Measurements from ENCODE around the gene SRPX. TPM values are rescaled to one million over a fixed set of nuclear protein-coding genes. Genes with fewer than 3 reads are reported as not detected.
A peak's percentile ranks its signal among the peaks of the same experiment; 100 is the strongest.

The SRPX gene
- total RNA-seq, 1 donor from 2014 or later: 6.8 TPM

GRCh38 chrX:38211891-38212635, 8.6 kb downstream of the SRPX start:
- no peak for ATAC-seq

- ATAC-seq: no peak
These were observed 14.1 kb downstream of the SRPX start for GRCh38 chrX:38206542-38206941.

- ATAC-seq: no peak
These were observed 14.6 kb downstream of the SRPX start for GRCh38 chrX:38206036-38206435.

- ATAC-seq: no peak
These were observed 15.6 kb downstream of the SRPX start for GRCh38 chrX:38205039-38205438.

GRCh38 chrX:38192007-38192810, 28.5 kb downstream of the SRPX start:
- peak; percentile 44 for ATAC-seq

GRCh38 chrX:38189431-38190250, 31.0 kb downstream of the SRPX start:
- no peak for ATAC-seq

- ATAC-seq: no peak
These were observed 37.1 kb downstream of the SRPX start for GRCh38 chrX:38183596-38183995.

GRCh38 chrX:38181357-38181756, 39.3 kb downstream of the SRPX start:
- no peak for ATAC-seq

- ATAC-seq: no peak
These were observed 42.3 kb downstream of the SRPX start for GRCh38 chrX:38178396-38178795.

GRCh38 chrX:38175139-38175538, 45.5 kb downstream of the SRPX start:
- ATAC-seq: peak; percentile 85

GRCh38 chrX:38172596-38172995, 48.1 kb downstream of the SRPX start:
- no peak for ATAC-seq

- ATAC-seq: no peak
These were observed 50.1 kb downstream of the SRPX start for GRCh38 chrX:38170556-38170955.

- ATAC-seq: no peak
These were observed 54.1 kb downstream of the SRPX start for GRCh38 chrX:38166478-38167083.

- ATAC-seq: no peak
These were observed 55.6 kb downstream of the SRPX start for GRCh38 chrX:38165023-38165422.

GRCh38 chrX:38163193-38163592, 57.5 kb downstream of the SRPX start:
- ATAC-seq: no peak

- no peak for ATAC-seq
These were observed 63.8 kb downstream of the SRPX start for GRCh38 chrX:38156838-38157237.

- no peak for ATAC-seq
These were observed 65.9 kb downstream of the SRPX start for GRCh38 chrX:38154818-38155217.

GRCh38 chrX:38154340-38154739, 66.3 kb downstream of the SRPX start:
- no peak for ATAC-seq

GRCh38 chrX:38151441-38151840, 69.2 kb downstream of the SRPX start:
- ATAC-seq: no peak

- no peak for ATAC-seq
These were observed 69.7 kb downstream of the SRPX start for GRCh38 chrX:38150993-38151392.

GRCh38 chrX:38149016-38149415, 71.7 kb downstream of the SRPX start:
- no peak for ATAC-seq

GRCh38 chrX:38142610-38143009, 78.1 kb downstream of the SRPX start:
- ATAC-seq: no peak

GRCh38 chrX:38138900-38139299, 81.8 kb downstream of the SRPX start:
- no peak for ATAC-seq

All from esophagus mucosa (tissue), 1 donor.